OCI-LY7 (cell line): ENCODE measurements around the gene PLAAT2.
"Not testable (repeated sequence)": the region's sequence is repeated elsewhere in the genome, so short reads cannot be mapped to it uniquely, and the experiment has no call there.

ENCODE experiments used
- EZH2phosphoT487 ChIP-seq: fragments of 200-600 bp; sonication (generic); IDR thresholded peaks from 2 replicates; pipeline ENCODE4 v1.6.1; 2018; ENCODE audit warnings: low read depth, borderline replicate concordance, mild to moderate bottlenecking, mixed run types, antibody characterized with exemption, low read length, moderate library complexity, mixed read lengths
- TF ChIP-seq, protein P1 (sequence below): fragments of 200-600 bp; sonication (generic); conservative IDR thresholded peaks from 2 replicates; pipeline ENCODE4 v1.5.1; 2014; ENCODE audit warnings: mild to moderate bottlenecking, antibody characterized with exemption, low read length, moderate library complexity, mixed read lengths

DNA sequence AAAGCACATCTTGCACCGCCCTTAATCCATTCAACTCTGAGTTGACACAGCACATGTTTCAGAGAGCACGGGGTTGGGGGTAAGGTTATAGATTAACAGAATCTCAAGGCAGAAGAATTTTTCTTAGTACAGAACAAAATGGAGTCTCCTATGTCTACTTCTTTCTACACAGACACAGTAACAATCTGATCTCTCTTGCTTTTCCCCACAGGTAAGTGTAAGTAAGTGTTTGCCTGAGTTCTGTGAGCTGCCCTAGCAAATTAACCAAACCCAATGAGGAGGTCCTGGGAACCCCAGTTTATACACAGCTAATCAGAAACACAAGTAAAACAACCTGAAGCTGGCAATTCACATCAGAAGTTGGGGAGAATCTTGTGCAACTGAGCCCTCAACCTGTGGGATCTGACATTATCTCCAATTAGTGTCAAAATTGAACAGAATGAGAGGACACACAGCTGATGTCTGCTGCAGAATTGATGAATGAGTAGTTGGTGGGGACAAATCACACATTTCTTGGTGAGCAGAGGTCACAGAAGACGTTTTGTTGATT is 34.4 kb downstream of the PLAAT2 start:
- TF ChIP-seq, protein P1, sequence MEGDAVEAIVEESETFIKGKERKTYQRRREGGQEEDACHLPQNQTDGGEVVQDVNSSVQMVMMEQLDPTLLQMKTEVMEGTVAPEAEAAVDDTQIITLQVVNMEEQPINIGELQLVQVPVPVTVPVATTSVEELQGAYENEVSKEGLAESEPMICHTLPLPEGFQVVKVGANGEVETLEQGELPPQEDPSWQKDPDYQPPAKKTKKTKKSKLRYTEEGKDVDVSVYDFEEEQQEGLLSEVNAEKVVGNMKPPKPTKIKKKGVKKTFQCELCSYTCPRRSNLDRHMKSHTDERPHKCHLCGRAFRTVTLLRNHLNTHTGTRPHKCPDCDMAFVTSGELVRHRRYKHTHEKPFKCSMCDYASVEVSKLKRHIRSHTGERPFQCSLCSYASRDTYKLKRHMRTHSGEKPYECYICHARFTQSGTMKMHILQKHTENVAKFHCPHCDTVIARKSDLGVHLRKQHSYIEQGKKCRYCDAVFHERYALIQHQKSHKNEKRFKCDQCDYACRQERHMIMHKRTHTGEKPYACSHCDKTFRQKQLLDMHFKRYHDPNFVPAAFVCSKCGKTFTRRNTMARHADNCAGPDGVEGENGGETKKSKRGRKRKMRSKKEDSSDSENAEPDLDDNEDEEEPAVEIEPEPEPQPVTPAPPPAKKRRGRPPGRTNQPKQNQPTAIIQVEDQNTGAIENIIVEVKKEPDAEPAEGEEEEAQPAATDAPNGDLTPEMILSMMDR: not testable (repeated sequence)
- not testable (repeated sequence) for TF ChIP-seq EZH2phosphoT487
